Neural cell (in vitro differentiated cells): ENCODE results near the gene DGKD.

Experiments used
- CTCF ChIP-seq: fragments of 450-650 bp; IDR thresholded peaks from 2 replicates; pipeline ENCODE4 v1.5.1; 2014; ENCODE audit warnings: antibody characterized with exemption, mild to moderate bottlenecking, moderate library complexity; ENCODE audit not compliant: poor library complexity, severe bottlenecking
- EZH2 ChIP-seq: fragments of 200-600, 300-800 bp; shearing (Covaris generic), sonication (generic); IDR thresholded peaks from 2 replicates; pipeline ENCODE4 v1.6.1; 2014; ENCODE audit warnings: antibody characterized with exemption, low read length, borderline replicate concordance, mild to moderate bottlenecking; ENCODE audit not compliant: insufficient read depth, poor library complexity, severe bottlenecking
- POLR2AphosphoS5 ChIP-seq: IDR thresholded peaks from 2 replicates; pipeline ENCODE4 v1.6.1; 2012
- RAD21 ChIP-seq: fragments of 450-650 bp; conservative IDR thresholded peaks from 2 replicates; pipeline ENCODE4 v1.6.1; 2014; ENCODE audit warnings: antibody characterized with exemption, mild to moderate bottlenecking, moderate library complexity

GRCh38 chr2:233336541-233336940 lies 17.8 kb upstream of the DGKD start:
- no peak for TF ChIP-seq RAD21
- no peak for TF ChIP-seq EZH2
- no peak for TF ChIP-seq POLR2AphosphoS5
- no peak for TF ChIP-seq CTCF
